ENCODE results near the gene AUTS2.
A peak's percentile ranks its signal among the peaks of the same experiment; 100 is the strongest.

AUTS2 gene

DNA sequence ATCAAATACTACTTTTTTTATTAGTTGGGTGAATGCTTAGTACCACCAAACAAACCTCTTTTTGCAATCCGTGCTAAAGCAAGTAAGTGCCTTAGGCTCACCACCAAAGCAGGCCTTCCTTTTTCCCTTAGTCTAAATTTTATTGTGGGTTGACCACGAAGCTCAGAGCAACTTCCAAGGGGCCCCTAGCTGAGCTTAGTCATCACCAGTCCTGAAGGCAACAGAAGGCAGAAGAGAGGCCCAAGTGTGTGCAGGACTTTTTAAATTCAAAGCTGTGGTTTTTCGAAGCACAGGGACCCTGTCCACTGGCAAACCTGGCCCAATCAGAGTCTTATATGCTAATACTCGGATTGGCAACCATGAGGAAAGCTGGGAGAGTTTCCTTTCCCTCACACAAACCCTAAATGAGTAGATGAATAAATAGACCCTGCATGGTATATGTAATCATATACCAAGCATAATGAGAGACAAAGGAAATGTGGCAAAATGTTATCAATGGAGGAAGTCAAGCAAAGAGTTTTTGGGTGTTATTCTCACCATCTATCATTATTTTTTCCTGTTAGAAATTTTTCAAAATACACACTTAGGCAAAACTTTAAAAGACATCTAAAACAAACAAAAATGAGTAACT, 1080.5 kb downstream of the AUTS2 start:
- Histone ChIP-seq H3K27ac (ENCODE audit: low read depth in 2 of 2, low read length in 2 of 2) (no peak overlapping the region), H3K36me3 (ENCODE audit: control insufficient read depth in 2 of 2, insufficient read depth in 2 of 2, low read length in 2 of 2) (no peaks in the 10 kb centered on the region), H3K4me3 (ENCODE audit: low read length in 2 of 2) (no peak overlapping the region), H3K9me3 (ENCODE audit: control insufficient read depth in 2 of 2, low read length in 2 of 2) (no peaks in the 10 kb centered on the region), H3K27me3 (ENCODE audit: control insufficient read depth in 2 of 2, insufficient read depth in 2 of 2, low read length in 2 of 2) (no peaks in the 10 kb centered on the region), H3K9ac (ENCODE audit: low read depth in 1 of 2, low read length in 2 of 2) (no peak overlapping the region), H3K4me1 (ENCODE audit: control insufficient read depth in 2 of 2, insufficient read depth in 2 of 2, low read length in 2 of 2) (no peaks in the 10 kb centered on the region)

DNA sequence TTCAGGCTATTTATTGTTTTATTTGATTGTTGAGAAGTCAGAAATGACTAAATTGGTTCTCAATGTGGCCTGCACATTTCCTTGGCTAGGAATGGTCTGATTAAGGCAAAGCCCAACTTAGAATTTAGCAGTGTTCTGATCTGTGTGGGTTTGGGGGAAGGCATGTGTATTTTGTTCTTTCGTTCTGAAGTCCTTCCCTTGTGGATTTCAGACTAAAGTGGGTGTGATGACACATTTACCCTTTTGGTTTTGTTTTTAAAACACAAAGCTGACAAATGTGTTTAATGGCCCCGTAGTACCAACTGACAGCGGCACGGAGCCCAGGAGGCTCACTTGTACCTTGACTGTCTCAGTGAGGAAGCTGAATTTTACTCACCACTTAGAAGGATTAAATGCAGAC, 1081.4 kb downstream of the AUTS2 start:
- H3K27me3 ChIP-seq (ENCODE audit: control insufficient read depth in 2 of 2, insufficient read depth in 2 of 2, low read length in 2 of 2) = no peaks in the 10 kb centered on the region
- no peaks in the 10 kb centered on the region for H3K36me3 ChIP-seq (ENCODE audit: control insufficient read depth in 2 of 2, insufficient read depth in 2 of 2, low read length in 2 of 2)
- no peaks in the 10 kb centered on the region for H3K9me3 ChIP-seq (ENCODE audit: control insufficient read depth in 2 of 2, low read length in 2 of 2)
- no peak overlapping the region for H3K4me3 ChIP-seq (ENCODE audit: low read length in 2 of 2)
- H3K27ac ChIP-seq (ENCODE audit: low read depth in 2 of 2, low read length in 2 of 2) = no peak overlapping the region
- no peak overlapping the region for H3K9ac ChIP-seq (ENCODE audit: low read depth in 1 of 2, low read length in 2 of 2)
- no peaks in the 10 kb centered on the region for H3K4me1 ChIP-seq (ENCODE audit: control insufficient read depth in 2 of 2, insufficient read depth in 2 of 2, low read length in 2 of 2)

DNA sequence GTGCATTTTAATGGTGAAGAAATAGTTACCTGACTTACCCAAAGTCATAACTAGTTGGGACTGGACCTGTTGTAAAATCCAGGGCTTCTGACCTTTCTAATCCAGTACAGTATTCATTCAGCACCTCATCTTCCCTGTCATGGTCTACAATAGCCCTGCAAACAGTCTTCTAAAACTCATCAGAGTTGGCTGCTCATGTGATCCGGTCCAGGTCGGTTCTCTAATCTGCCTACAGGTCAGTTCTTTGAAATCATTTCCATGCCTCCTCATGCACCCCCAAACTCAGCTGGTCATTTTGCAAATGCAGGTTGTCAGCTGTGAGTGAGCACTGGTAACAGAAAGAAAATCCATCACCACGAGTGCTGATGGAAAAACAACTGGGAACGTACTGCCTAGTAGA, 1082.0 kb downstream of the AUTS2 start:
- no peak overlapping the region for H3K4me3 ChIP-seq (ENCODE audit: low read length in 2 of 2)
- no peak overlapping the region for H3K27ac ChIP-seq (ENCODE audit: low read depth in 2 of 2, low read length in 2 of 2)

DNA sequence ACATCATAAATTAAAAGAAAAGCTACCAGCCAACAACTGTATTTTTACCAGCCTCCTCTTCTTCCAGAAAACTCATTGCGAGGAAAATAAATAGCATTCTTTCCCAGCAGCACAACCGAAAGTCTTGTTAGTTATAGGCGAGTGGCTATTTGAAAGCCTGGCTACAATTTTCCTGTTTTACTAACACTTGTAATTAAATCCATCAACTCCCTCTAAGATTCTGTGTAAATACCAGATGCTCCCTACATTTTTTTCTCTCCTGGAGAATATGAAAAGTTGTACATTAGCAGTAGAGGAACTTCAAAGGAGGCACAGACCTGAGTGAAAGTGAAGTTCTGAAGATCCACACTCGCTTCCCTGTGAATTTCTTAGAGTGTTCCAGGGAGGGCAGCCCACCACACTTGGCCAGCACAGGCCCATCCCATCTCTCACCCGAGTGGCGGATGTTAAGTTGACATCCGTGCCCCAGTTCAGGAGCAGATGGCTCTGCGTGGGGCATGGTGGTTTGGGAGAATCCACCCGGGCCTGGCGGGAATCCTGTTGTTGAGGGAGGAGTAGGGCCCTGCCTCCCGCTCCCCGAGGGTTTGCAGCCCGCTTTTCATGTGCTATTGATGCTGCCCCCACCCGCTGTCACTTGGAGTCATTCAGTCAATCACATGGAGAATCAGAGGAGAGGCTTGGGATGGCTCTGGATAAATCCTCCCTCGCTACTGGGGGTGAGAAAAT, 1082.6 kb downstream of the AUTS2 start:
- H3K9me3 ChIP-seq (ENCODE audit: control insufficient read depth in 2 of 2, low read length in 2 of 2) = no peaks in the 10 kb centered on the region
- H3K4me1 ChIP-seq (ENCODE audit: control insufficient read depth in 2 of 2, insufficient read depth in 2 of 2, low read length in 2 of 2) = no peaks in the 10 kb centered on the region
- H3K9ac ChIP-seq (ENCODE audit: low read depth in 1 of 2, low read length in 2 of 2) = no peak overlapping the region
- H3K27me3 ChIP-seq (ENCODE audit: control insufficient read depth in 2 of 2, insufficient read depth in 2 of 2, low read length in 2 of 2) = no peaks in the 10 kb centered on the region
- no peaks in the 10 kb centered on the region for H3K36me3 ChIP-seq (ENCODE audit: control insufficient read depth in 2 of 2, insufficient read depth in 2 of 2, low read length in 2 of 2)
- no peak overlapping the region for H3K27ac ChIP-seq (ENCODE audit: low read depth in 2 of 2, low read length in 2 of 2)
- H3K4me3 ChIP-seq (ENCODE audit: low read length in 2 of 2) = no peak overlapping the region

More for the DNA sequence above, 1082.0 kb downstream of the AUTS2 start:
- no peaks in the 10 kb centered on the region for H3K27me3 ChIP-seq (ENCODE audit: control insufficient read depth in 2 of 2, insufficient read depth in 2 of 2, low read length in 2 of 2)
- H3K9ac ChIP-seq (ENCODE audit: low read depth in 1 of 2, low read length in 2 of 2) = no peak overlapping the region
- no peaks in the 10 kb centered on the region for H3K9me3 ChIP-seq (ENCODE audit: control insufficient read depth in 2 of 2, low read length in 2 of 2)
- no peaks in the 10 kb centered on the region for H3K36me3 ChIP-seq (ENCODE audit: control insufficient read depth in 2 of 2, insufficient read depth in 2 of 2, low read length in 2 of 2)
- no peaks in the 10 kb centered on the region for H3K4me1 ChIP-seq (ENCODE audit: control insufficient read depth in 2 of 2, insufficient read depth in 2 of 2, low read length in 2 of 2)

DNA sequence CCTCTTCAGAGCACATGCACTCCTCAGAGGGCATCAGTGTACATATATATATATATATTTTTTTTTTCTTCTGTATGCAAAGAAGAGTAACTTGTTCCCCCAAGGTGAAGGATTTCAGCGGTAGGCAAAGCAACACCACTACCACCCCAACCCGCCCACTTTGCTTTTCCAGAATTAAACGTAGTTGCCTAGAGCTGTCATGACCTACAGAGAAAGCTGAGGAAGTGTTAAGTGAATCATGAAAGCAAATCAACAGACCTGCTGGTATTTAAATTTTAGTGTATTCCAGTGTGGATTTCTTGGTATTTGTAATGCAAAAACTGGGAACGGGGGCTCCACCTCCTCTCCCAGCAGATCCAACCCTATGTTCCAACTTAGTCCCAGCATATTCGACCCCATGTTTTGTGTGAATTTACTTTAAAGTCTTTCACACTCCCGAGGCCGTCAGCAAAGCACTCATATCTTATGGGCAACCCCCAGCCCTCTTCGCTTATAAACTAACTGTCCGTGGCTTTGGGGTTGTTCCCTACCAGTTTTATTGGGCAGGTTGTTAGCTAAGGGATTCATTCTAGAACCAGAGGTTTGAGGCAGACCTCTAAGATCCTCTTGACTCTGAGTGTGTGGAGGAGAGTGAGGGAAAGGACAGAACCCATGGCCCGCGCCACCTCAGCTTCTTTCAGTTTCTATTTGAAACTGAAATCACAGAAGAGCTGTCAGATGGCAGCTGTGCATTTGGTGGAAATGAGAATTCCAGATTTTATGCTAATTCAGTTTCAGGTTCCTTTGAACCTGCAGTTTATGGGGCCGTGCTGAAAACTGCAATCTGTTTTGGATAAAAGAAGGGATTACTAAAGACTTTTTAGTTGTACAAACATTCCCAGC, 1083.4 kb downstream of the AUTS2 start:
- Histone ChIP-seq H3K27ac (ENCODE audit: low read depth in 2 of 2, low read length in 2 of 2) (no peak overlapping the region), H3K27me3 (ENCODE audit: control insufficient read depth in 2 of 2, insufficient read depth in 2 of 2, low read length in 2 of 2) (no peaks in the 10 kb centered on the region), H3K9me3 (ENCODE audit: control insufficient read depth in 2 of 2, low read length in 2 of 2) (no peaks in the 10 kb centered on the region), H3K36me3 (ENCODE audit: control insufficient read depth in 2 of 2, insufficient read depth in 2 of 2, low read length in 2 of 2) (no peaks in the 10 kb centered on the region), H3K4me1 (ENCODE audit: control insufficient read depth in 2 of 2, insufficient read depth in 2 of 2, low read length in 2 of 2) (no peaks in the 10 kb centered on the region), H3K9ac (ENCODE audit: low read depth in 1 of 2, low read length in 2 of 2) (no peak overlapping the region), H3K4me3 (ENCODE audit: low read length in 2 of 2) (no peak overlapping the region)

DNA sequence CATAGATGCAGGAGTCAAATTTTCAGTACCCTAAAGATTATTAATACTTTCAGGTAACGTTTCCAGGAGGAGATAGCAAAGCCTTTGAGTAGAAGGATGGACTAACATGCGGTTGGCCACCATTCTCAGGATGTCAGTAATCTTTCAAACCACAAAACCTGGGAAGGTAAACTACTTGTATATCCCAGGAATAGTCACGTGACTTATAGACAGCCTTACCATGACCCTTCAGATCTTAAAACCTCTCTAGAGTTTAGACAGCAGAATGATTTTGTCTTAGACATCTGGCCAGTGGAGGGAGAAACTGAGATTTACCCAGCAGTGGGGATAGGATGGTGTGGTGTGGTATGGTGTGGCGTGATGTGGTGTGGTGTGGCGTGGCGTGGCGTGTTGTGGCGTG, 1085.9 kb downstream of the AUTS2 start:
- no peaks in the 10 kb centered on the region for H3K9me3 ChIP-seq (ENCODE audit: control insufficient read depth in 2 of 2, low read length in 2 of 2)
- no peak overlapping the region for H3K27ac ChIP-seq (ENCODE audit: low read depth in 2 of 2, low read length in 2 of 2)
- H3K9ac ChIP-seq (ENCODE audit: low read depth in 1 of 2, low read length in 2 of 2) = no peak overlapping the region
- no peaks in the 10 kb centered on the region for H3K27me3 ChIP-seq (ENCODE audit: control insufficient read depth in 2 of 2, insufficient read depth in 2 of 2, low read length in 2 of 2)
- H3K4me1 ChIP-seq (ENCODE audit: control insufficient read depth in 2 of 2, insufficient read depth in 2 of 2, low read length in 2 of 2) = no peaks in the 10 kb centered on the region
- H3K36me3 ChIP-seq (ENCODE audit: control insufficient read depth in 2 of 2, insufficient read depth in 2 of 2, low read length in 2 of 2) = no peaks in the 10 kb centered on the region
- no peak overlapping the region for H3K4me3 ChIP-seq (ENCODE audit: low read length in 2 of 2)

DNA sequence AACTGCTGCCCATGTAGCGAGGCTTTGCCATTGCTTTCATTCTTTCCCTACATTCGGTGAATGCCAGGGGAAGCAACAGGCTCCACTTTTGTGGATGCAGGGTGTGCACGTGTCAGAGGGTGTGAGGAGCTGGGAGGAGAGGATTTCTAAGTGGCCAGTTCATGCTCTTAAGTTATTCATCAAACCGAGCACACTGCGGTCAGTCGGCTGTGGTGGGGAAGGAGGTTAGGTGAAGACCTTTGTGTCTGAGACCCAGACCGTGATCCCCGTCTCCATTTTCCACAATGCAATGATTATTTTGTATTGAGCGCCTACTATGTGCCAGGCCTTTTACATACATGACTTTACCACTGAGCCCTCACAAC, 1095.0 kb downstream of the AUTS2 start:
- Histone ChIP-seq H3K4me1 (ENCODE audit: control insufficient read depth in 2 of 2, insufficient read depth in 2 of 2, low read length in 2 of 2) (peaks cover 5% of the 10 kb centered on the region in 2 donors), H3K4me3 (ENCODE audit: low read length in 2 of 2) (peak overlapping the region; percentile 67 to 75), H3K9me3 (ENCODE audit: control insufficient read depth in 2 of 2, low read length in 2 of 2) (no peaks in the 10 kb centered on the region), H3K9ac (ENCODE audit: low read depth in 1 of 2, low read length in 2 of 2) (peak overlapping the region in 1 of 2 donors; percentile 45), H3K27me3 (ENCODE audit: control insufficient read depth in 2 of 2, insufficient read depth in 2 of 2, low read length in 2 of 2) (no peaks in the 10 kb centered on the region), H3K36me3 (ENCODE audit: control insufficient read depth in 2 of 2, insufficient read depth in 2 of 2, low read length in 2 of 2) (no peaks in the 10 kb centered on the region), H3K27ac (ENCODE audit: low read depth in 2 of 2, low read length in 2 of 2) (peak overlapping the region; percentile 73 to 80)

DNA sequence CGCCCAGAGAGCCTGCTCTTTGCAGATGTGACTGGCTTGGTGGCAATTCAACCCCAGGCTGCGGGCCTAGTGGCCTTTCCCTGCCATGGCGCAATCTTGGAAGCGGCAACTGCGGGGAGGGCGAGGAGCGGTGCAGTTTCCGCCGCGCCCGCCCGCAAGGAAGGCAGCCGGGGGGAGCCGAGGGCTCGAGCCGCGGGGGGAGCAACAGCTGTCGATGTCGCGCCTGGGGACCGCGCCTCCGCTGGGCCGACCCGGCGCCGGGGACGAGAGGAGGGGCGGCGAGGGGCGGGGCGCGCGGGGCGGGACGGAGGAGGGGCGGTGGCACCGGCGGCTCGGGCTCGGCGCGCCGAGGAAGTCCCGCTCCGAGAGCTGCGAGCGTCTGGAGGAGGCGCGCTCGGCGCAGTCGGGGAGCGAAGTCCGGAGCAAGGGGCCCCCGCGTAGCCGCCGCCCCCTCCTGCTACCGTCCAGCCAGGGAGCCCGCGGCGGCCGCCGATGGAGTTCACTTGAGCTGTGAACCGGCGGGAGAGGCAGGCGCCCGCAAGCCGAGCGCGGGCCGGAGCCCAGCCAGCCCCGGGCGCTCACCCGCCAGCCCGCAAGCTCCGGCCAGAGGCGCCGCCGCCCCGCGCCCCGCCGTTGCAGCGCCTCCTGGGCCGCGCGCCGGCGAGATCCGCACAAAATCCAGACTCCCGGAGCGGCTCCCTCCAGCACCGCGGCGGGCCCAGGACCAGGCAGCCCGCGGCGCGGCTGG, 1095.6 kb downstream of the AUTS2 start:
- peaks cover 5% of the 10 kb centered on the region in 2 donors for H3K4me1 ChIP-seq (ENCODE audit: control insufficient read depth in 2 of 2, insufficient read depth in 2 of 2, low read length in 2 of 2)
- no peaks in the 10 kb centered on the region for H3K9me3 ChIP-seq (ENCODE audit: control insufficient read depth in 2 of 2, low read length in 2 of 2)
- peak overlapping the region; percentile 73 to 80 for H3K27ac ChIP-seq (ENCODE audit: low read depth in 2 of 2, low read length in 2 of 2)
- H3K4me3 ChIP-seq (ENCODE audit: low read length in 2 of 2) = peak overlapping the region; percentile 67 to 75
- H3K36me3 ChIP-seq (ENCODE audit: control insufficient read depth in 2 of 2, insufficient read depth in 2 of 2, low read length in 2 of 2) = peaks cover 0 to 1% of the 10 kb centered on the region in 2 donors
- H3K27me3 ChIP-seq (ENCODE audit: control insufficient read depth in 2 of 2, insufficient read depth in 2 of 2, low read length in 2 of 2) = no peaks in the 10 kb centered on the region
- H3K9ac ChIP-seq (ENCODE audit: low read depth in 1 of 2, low read length in 2 of 2) = peak overlapping the region in 1 of 2 donors; percentile 84

DNA sequence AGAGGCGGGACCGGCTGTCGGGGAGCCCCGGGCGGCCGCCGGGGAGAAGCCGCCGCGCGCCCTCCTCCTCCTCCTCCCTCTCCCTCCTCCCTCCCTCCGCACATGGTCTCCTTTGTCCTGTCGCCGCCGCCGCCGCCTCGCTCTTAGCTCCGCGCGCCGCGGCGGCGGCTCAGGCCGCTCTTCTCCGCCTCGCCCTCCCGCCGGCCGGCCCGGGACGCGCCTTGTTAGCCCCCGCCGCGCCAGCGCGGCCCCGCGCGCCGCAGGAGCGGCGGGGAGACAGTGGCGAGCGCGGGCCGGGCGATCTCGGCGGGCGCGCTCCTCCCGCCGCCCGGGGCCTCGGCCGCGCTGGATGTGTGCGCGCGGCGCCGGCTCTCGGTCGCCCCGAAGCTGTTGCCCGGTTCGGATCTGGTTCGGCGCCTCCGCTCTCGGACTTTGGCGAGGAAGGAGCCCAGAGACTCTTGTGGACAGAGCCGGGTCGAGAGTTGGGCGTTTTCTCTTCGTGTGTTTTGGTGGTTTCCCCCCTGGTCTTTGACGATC, 1096.2 kb downstream of the AUTS2 start:
- Histone ChIP-seq H3K27ac (ENCODE audit: low read depth in 2 of 2, low read length in 2 of 2) (peak overlapping the region; percentile 73 to 80), H3K9ac (ENCODE audit: low read depth in 1 of 2, low read length in 2 of 2) (peak overlapping the region; percentile 84 to 87), H3K4me3 (ENCODE audit: low read length in 2 of 2) (peak overlapping the region; percentile 75 to 87), H3K27me3 (ENCODE audit: control insufficient read depth in 2 of 2, insufficient read depth in 2 of 2, low read length in 2 of 2) (no peaks in the 10 kb centered on the region), H3K36me3 (ENCODE audit: control insufficient read depth in 2 of 2, insufficient read depth in 2 of 2, low read length in 2 of 2) (peaks cover 3 to 6% of the 10 kb centered on the region in 2 donors), H3K4me1 (ENCODE audit: control insufficient read depth in 2 of 2, insufficient read depth in 2 of 2, low read length in 2 of 2) (peaks cover 5% of the 10 kb centered on the region in 2 donors), H3K9me3 (ENCODE audit: control insufficient read depth in 2 of 2, low read length in 2 of 2) (no peaks in the 10 kb centered on the region)

All from mucosa of rectum (tissue), 2 donors.